H4 (cell line): ENCODE results near the gene PRKN. TPM values are rescaled to one million over a fixed set of nuclear protein-coding genes. Genes with fewer than 3 reads are reported as not detected.

Source experiments
- DNase-seq: peaks from one replicate; pipeline ENCODE4 v3.0.0-alpha.2; 2015; ENCODE audit warnings: low spot score
- total RNA-seq: library from RNA; depleted of rRNA; stranded (reverse); fragments of >200 nt; shearing (Covaris generic); gene quantifications from 2 replicates; pipeline ENCODE4 v1.2.3, GENCODE V29; 2014

PRKN gene
- total RNA-seq, 1 experiment from 2014 or later: 0.19 TPM

- DNase-seq: no peak
Measured at GRCh38 chr6:162618448-162619002, 109.0 kb downstream of the PRKN start.

- DNase-seq: no peak
Measured at GRCh38 chr6:162615016-162615705, 112.4 kb downstream of the PRKN start.

- no peak for DNase-seq
Measured at GRCh38 chr6:162613310-162613709, 114.3 kb downstream of the PRKN start.

- no peak for DNase-seq
Measured at GRCh38 chr6:162612613-162613012, 115.0 kb downstream of the PRKN start.

GRCh38 chr6:162610351-162610750, 117.2 kb downstream of the PRKN start:
- no peak for DNase-seq

- DNase-seq: no peak
Measured at GRCh38 chr6:162605881-162606280, 121.7 kb downstream of the PRKN start.

GRCh38 chr6:162603231-162604015, 124.1 kb downstream of the PRKN start:
- no peak for DNase-seq

GRCh38 chr6:162602759-162603158, 124.8 kb downstream of the PRKN start:
- no peak for DNase-seq

GRCh38 chr6:162596676-162597075, 130.9 kb downstream of the PRKN start:
- DNase-seq: no peak

GRCh38 chr6:162591517-162591916, 136.0 kb downstream of the PRKN start:
- DNase-seq: no peak

GRCh38 chr6:162581988-162582780, 145.4 kb downstream of the PRKN start:
- DNase-seq: no peak

- no peak for DNase-seq
Measured at GRCh38 chr6:162580619-162581018, 146.9 kb downstream of the PRKN start.

- no peak for DNase-seq
Measured at GRCh38 chr6:162576016-162576415, 151.6 kb downstream of the PRKN start.

GRCh38 chr6:162572240-162572639, 155.3 kb downstream of the PRKN start:
- no peak for DNase-seq

GRCh38 chr6:162568266-162568665, 159.3 kb downstream of the PRKN start:
- DNase-seq: no peak

- DNase-seq: no peak
Measured at GRCh38 chr6:162562041-162562440, 165.5 kb downstream of the PRKN start.

- no peak for DNase-seq
Measured at GRCh38 chr6:162560891-162561290, 166.7 kb downstream of the PRKN start.

GRCh38 chr6:162554531-162554930, 173.0 kb downstream of the PRKN start:
- DNase-seq: no peak

GRCh38 chr6:162546905-162547304, 180.7 kb downstream of the PRKN start:
- DNase-seq: no peak

GRCh38 chr6:162543221-162543620, 184.3 kb downstream of the PRKN start:
- DNase-seq: no peak

GRCh38 chr6:162541019-162541601, 186.5 kb downstream of the PRKN start:
- DNase-seq: no peak

- DNase-seq: no peak
Measured at GRCh38 chr6:162539321-162539720, 188.2 kb downstream of the PRKN start.
